NCI-H2171 treated with DMSO at 0.1 percent for 48 hours (cell line): ENCODE results near the gene DLST.

Source experiments
- DNase-seq: peaks from one replicate; lab custom pipeline; 2025; lab: John Stamatoyannopoulos, UW

The DLST gene

GRCh38 chr14:74860899-74861733, 20.6 kb upstream of the DLST start:
- peak; percentile 76 for DNase-seq

GRCh38 chr14:74861734-74862090, 20.0 kb upstream of the DLST start:
- no peak for DNase-seq

DNA sequence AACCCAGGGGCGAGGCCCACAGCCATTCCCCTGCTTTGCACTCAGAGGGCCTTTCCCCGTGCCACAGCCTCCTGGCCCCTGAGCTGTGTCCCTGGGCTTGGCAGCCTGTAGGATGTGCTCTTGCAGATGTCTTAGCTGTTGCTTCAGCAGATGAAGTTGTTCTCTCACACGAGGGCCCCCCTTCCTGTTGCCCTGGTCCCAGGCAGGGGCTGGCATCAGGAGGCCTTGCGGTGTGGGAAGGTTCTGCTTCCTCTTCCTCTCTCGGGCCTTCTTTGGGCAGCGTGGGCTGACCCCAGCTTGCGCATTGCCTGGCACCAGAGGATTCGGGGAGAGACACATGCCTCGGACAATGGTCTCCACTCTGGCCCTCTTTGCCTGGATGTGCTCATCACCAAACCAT, 18.4 kb upstream of the DLST start:
- no peak for DNase-seq

- no peak for DNase-seq
Measured at GRCh38 chr14:74864198-74864597, 17.5 kb upstream of the DLST start.

DNA sequence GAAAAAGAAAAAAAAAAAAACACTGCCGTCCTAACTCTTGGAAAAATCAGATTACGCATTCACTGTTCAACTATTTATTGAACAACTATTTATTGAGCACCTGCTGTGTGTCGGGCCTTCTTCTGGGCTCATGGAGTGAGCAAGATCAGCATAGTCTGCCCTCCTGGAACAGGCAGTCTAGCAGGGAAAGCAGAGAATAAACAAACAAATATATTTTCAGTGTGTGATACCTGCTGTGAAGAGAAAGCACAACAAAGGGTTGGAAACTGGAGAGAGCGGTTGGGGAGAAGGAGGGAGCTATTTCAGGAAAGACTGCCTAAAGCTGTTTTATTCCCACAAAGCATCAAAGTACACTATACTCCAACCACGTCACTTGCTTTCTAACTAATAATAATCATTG, 16.6 kb upstream of the DLST start:
- no peak for DNase-seq

- DNase-seq: no peak
Measured at GRCh38 chr14:74866708-74867389, 14.9 kb upstream of the DLST start.

GRCh38 chr14:74867673-74868072, 14.0 kb upstream of the DLST start:
- peak; percentile 73 for DNase-seq

- no peak for DNase-seq
Measured at GRCh38 chr14:74868739-74869138, 13.0 kb upstream of the DLST start.

DNA sequence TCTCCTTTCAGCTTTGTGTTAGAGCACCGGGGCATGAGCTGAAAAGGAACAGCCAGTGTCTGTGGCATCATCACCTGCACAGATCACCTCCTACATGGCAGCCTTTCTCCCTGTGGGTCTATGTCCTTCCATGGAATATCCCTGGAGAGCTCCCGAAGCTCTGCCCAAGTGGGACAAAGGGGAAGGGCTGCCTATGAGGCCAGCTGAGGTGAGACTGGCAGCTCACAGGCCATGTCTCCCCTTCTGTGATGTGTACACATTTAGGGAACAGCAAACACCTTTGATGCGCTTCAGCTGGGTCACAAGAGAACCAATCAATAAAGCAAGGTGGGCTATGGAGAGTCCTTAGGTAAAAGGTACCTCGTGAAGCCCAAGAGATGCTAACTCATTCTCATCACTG, 9.9 kb upstream of the DLST start:
- no peak for DNase-seq

DNA sequence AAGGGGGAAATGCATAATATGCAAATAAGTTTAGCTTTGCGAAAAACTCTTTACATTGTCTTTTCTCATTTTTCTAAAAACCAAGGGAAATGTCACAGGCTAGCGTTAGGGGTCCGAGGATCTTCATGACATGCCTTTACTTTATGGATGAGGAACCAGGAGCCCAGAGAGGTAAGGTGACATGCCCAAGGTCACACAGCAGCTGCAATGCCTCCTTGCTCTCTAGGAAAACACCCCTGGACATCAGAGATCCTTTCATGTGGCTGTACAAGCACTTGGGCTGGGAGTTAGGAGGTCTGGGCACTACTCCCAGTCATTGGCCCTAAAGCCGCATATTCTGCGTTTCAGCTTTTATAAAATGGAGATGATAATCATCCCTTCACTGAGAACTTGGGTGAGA, 6.5 kb upstream of the DLST start:
- no peak for DNase-seq

GRCh38 chr14:74875941-74876913, 5.5 kb upstream of the DLST start, which contains the start of gene PROX2:
Gene PROX2 (minus strand): TSS chr14:74876145. CDS start chr14:74863834, 12,311 bp downstream.
- DNase-seq: no peak

- no peak for DNase-seq
Measured at GRCh38 chr14:74879427-74880182, 2.1 kb upstream of the DLST start.

DNA sequence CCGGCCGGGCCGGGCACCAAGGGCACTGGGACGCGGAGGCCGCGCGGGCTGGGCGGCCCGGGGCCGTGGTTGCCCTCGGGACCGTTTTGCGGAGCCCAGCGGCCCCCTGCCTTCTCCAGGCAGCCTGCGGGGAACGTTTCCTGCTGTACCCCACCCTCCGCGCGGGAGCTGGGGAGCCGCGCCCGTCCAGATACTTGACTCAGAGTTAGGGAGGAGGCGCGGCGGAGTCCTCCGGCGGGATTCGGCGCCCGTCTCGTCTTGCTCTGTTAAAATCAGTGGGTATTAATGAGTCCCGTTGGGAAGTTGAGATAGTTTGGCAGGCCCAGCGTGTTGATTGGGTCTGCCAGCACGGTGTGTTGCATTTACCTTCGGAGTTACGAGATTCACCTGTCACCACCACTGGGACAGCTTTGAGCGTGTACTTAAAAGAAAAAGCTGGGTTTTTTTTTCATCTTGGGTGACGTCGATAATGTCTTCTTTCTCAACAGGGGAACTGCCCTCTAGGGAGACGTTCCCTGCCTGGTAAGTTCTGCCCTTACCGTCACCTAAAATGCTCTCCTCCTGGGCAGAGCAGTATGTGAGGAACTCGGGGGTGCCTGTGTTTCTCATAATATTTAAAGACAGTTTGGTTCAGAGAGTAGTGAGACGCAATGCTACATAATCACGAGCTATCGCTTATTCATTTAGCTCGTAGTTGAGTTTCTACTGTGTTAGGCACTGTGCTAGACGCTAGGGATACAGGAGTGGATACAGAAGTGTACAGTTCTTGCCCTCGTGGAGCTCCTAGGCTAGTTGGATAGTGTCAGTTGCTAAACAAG, 596 bp downstream of the DLST start:
- DNase-seq: peak; percentile 52

- no peak for DNase-seq
Measured at GRCh38 chr14:74886001-74886400, 4.3 kb downstream of the DLST start.

DNA sequence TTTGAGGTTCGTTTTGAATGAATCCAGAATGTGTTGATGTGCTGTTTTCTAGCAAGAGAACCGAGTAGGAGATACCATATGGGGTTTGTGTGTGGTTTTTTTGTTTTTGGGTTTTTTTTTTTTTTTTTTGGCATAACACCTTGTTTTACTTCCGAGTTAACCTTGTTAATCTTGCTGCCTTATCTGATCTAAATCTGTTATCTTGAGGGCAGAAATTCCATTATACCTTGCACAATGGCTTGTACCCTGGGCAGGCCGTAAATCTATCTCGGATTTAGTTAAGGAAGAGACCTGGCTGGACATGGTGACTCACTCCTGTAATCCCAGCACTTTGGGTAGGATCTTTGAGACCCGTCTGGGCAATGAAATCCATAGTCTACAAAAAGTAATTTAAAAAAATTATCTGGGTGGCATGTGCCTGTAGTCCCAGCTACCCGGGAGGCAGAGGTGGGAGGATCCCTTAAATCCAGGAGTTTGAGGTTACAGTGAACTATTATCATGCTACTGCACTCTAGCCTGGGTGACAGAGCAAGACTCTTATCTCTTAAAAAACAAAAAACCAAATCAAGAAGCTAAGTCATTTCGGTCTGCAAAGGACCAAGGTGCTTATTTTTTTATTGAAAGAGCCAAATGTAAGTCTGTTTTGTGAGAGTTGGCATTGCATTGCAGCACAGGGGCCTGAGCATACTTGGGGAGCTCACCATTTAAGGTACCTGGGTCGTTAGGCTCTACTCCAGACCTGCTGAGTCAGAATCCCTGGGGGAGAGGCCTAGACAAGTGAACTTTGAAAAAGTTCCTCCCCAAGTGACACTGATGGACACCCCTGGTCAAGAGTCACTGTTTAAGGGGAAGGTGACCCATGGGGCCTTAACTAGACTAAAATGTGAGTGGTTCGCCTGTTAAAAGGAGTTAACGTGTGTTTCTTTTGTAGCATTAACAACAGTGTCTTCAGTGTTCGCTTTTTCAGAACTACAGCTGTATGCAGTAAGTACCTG, 6.7 kb downstream of the DLST start:
- no peak for DNase-seq

DNA sequence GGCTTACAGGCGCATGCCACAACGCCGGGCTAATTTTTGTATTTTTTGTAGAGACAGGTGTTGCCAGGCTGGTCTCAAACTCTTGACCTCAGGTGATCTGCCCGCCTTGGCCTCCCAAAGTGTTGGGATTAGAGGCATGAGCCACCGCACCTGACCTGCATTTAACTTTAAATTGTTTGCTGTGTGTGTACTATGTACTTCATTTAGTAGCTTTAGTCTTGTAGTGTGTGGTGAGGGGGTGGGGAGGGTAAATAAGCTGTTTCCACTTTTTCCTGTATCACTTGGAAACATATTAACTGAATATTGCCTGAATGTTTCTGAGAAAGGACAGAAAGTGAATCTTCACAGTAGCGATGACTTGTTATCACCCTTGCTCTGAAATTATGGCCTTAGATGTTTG, 8.5 kb downstream of the DLST start:
- DNase-seq: no peak

DNA sequence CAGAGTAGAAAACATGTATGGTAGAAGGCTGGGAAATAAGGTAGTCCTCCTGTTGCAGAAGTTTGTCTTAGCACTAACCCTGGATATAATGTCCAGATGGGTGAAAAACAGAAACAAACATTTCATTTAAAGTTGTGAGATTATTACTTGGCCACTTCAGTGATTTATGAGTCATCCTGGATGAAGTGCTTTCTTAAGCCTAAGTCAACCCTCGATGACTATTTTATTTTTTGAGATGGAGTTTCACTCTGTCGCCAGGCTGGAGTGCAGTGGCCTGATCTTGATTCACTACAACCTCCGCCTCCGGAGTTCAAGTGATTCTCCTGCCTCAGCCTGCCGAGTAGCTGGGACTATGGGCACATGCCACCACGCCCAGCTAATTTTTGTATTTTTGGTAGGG, 10.2 kb downstream of the DLST start:
- DNase-seq: no peak

DNA sequence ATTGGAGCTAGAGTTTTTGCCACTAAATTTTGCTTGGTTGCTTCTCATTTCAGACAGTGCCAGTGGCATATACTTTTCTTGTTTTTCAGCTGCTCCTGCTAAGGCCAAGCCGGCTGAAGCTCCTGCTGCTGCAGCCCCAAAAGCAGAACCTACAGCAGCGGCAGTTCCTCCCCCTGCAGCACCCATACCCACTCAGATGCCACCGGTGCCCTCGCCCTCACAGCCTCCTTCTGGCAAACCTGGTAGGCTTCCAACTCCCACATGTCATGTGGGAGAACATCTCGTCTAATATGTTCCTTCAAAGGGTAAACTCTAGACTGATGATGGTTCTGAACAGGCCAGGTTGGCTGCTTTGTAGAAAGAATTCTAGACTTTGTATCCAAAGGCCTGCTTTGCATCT, 11.0 kb downstream of the DLST start:
- no peak for DNase-seq

DNA sequence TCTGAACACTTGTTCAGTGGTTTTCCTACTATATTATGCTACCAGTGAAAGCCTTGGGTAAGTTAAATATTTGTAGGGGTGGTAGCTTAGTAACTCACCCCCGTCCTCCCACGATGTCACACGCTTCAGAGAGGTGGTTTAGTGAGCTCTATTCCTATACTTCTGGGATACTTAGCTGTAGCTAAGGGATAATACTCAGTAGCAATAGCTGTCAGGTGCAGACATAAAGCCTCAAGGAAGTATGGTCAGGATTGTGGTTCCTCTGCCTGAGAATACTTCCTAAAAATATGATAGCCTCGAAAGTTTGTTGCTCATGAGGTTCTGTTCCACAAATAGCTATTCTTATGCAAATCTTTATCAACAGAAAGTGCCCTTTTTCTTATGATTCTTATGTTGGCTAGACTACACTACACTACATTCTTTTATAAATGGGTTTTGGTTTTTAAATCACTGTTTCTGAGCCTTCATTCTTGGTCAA, 11.9 kb downstream of the DLST start:
- no peak for DNase-seq
